GM23248 (cell line): ENCODE results near the gene CNIH1.

Experiments used
- EZH2 ChIP-seq: fragments of 200-600 bp; sonication (generic); IDR thresholded peaks from 2 replicates; pipeline ENCODE4 v1.6.1; 2018; ENCODE audit warnings: antibody characterized with exemption, mild to moderate bottlenecking; ENCODE audit not compliant: insufficient read depth, poor library complexity, severe bottlenecking
- EZH2phosphoT487 ChIP-seq: fragments of 200-600 bp; sonication (generic); IDR thresholded peaks from 2 replicates; pipeline ENCODE4 v1.6.1; 2018; ENCODE audit warnings: antibody characterized with exemption, moderate library complexity, mild to moderate bottlenecking, low read depth; ENCODE audit not compliant: insufficient read depth

GRCh38 chr14:54411371-54411770 is 29.8 kb downstream of the CNIH1 start:
- TF ChIP-seq EZH2phosphoT487 (no peak), EZH2 (no peak)
